ENCODE data around the gene SKAP1.
"Not testable (repeated sequence)": the region's sequence is repeated elsewhere in the genome, so short reads cannot be mapped to it uniquely, and the experiment has no call there.

The SKAP1 gene

DNA sequence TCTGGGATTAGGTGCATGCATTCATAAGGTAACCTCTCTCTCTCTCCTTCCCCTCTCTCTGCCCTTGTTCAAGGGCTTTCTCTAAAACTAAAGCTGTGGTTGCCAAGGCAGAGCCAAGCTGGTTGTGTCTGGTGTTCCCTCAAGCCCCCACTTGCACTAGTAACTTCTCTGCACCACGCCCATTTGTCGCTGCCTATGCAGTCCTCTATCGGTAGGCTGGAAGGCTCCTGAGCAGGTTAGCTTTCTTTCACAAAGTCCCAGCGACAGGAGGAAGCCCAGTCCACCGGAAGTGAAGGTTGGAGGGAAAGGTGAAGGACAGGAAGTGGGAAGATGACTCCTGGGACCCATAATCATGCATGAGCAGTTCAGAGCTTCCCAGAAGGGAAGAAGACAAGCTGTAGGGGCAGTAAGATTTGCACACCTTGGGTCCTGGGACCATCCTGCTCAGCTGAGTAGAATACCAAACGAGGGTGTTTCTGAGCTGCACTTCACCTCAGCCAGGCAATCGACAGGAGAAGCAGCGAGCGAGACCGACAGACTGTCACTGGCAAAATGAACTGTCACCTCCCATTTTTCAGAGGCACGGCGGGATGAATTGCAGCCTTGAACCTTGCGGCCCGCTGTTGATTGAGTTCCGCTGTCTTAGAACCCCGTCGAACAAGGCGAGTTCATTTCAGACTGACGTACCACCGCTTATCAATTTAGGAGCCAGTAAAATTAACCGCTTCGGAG, 14.7 kb upstream of the SKAP1 start:
- DNase-seq = no peak

DNA sequence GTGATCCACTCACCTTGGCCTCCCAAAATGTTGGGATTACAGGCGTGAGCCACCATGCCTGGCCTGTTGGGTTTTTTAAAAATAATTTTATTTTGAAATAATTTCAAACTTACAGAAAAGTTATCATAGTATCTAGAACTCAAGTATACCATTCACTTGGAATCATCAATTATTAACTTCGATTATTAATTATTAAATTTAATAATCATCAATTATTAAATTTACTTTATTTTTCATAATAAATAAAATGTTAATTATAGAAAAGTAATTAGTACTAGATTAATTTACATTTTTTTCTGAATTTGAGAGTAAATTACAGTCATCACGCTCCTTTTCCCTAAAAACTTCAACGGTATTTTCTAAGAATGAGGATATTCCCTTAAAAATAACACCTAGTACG, 13.7 kb upstream of the SKAP1 start:
- DNase-seq = no peak

DNA sequence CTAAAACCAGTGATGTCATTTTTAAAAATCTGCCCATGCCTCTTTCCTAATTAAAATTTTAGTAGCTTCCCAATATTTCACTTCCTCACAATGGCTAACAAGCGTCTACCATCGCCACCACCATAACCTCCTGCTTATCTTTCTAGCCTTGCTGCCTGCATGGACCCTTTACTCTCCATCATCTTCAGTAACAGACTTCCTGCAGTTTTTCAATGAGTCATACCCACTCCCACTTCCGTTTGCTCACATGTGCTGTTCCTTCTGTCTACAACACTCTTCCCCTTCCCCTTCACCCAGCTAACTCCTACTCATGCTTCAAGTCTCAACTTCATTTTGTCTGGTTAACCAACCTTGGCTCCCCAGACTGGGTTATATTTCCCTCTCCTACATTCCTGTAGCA, 12.8 kb upstream of the SKAP1 start:
- no peak for DNase-seq

DNA sequence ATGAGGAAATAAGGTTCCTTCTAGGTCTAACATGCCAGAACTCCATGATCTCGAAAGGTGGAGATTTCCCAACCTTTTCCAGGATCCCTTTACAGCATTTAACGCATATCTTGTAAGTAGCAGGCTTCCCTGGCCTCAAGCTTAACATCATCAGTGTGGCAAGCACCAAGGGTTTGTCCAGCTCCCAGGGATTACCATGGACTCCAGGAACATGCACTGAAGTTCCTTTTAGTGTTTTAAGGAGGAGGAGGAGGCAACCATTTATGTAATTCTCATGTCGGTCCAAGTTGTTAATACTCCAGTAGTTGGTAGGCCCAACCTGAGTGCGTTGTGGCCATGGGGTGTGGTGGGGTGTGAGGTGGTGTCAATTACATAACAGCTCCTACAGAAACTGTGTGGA, 11.8 kb upstream of the SKAP1 start:
- no peak for DNase-seq

DNA sequence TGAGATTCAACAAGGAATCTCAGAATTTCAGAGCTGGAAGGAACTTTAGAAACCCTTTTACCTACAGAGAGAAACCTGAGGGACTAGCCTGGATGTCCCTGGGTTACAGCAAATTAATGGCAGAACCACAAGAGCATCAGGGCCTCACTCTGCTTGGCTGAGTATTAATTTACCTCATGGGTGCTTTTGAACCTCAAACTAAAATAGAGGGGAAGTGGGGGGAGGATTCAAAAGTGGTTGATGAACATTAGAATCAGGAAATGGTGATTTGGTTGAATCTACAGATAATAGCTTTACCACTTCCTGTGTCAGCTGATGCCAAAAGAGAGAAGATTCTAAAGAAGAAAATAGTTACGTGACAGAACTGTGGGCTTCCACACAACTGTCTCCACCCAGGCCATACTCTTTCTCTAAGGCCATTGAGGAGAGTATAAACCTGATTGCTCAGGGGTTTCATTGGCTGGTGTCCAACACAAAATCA, 11.3 kb upstream of the SKAP1 start:
- DNase-seq = no peak

DNA sequence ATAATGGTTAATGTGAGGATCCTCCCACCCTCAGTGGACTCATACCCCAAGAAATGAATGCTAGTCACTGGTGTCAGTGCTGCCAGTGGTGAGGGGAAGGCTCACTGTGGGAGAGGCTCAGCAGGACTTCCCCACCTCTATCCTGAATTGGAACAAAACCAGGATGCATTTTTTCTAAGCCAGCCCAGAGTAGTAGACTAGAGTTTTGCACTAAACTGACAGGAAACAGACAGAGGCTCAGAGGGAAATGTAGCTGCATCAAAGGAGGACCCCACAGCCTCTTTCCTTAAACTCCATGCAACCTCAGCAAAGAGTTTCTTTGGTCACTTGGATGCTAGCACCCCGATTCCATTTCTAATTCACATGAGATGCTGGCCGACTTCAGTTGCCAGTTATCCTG, 10.7 kb upstream of the SKAP1 start:
- DNase-seq = no peak

DNA sequence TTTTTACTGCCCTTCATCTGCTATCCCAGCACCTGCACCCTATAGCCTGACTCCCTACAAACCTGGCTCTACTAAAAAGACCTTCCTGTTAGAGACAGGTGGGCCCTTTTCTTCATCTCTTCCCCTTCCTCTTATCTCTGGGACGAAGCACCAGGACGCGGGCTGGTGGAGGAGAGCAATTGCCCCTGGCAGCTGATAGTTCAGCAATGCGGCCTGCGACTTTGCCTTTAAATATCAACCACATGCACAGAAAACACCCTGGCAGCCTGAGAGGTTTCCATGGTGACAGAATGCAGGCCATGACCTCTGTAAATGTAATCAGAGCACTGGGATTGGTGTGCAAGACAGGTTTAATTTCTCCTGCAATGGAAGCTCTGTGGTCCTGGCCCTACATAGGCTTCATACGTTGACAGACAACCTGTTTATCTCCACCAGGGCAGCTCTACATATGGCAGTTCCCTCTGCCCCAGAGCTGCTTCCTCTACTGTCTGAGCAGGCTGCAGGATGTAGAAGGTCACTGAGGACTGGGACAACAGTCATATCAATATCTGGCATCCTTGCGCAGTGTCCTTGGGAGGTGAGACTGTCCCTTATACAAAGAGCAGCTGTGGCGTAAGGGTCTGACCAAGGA, 10.0 kb upstream of the SKAP1 start:
- no peak for DNase-seq

DNA sequence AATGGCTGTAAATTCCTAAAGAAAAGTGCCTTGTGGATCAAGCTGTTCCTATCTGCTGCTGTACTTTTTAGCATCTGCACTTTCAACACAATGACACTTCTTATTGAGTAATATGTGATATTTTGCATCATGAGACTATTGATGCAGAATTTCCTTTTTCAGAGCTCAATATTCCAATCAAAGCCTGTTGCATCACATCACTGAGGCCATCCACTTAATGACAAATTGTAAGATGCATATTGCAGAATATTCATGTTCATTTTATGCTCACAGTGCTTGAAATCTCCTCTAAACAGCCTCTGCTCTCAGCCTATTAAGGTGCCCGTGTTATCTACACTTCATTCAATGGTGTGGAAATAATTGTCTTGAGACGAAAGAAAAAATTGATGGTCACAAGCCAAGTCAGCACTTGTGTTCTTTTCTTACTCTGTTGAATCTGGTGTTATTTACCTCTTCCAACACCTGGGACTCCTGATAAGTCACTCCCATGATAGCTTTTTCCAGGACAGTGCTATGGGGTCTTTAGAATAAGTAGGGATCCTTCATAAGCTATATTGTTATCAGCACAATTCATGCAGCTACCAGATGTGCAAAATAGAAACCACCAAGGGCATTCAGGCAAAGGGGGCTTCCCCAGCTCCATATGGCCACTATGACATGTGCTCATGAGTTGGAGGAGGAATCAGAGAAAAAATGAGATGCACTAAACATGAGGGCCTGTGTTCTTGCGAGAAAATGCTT, 9.3 kb upstream of the SKAP1 start:
- DNase-seq = no peak

DNA sequence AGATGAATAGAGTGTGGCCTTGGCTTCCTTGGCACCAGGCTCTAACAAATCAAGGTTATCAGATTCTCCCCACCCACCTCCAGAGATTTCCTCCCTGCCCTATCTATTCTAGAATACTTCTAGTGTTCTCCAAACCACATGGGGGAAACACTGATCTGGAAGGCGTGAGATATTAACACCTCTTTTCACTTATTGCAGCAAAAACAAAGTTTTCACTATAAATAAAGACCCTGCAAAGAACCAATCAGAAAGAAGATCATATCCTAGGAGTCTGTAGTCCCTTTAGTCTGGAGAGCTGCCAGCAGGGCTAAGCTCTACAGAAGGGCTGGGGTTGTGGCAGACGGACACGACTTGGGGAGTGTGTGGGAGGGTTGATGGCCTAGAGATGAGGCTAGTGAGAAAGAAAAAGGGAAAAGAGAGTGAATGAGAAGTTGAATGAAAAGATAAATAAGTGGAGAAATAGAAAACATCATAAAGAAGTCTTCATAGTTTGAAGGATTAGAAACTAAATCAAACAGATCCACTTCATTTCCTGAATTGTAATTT, 8.6 kb upstream of the SKAP1 start:
- DNase-seq = no peak

DNA sequence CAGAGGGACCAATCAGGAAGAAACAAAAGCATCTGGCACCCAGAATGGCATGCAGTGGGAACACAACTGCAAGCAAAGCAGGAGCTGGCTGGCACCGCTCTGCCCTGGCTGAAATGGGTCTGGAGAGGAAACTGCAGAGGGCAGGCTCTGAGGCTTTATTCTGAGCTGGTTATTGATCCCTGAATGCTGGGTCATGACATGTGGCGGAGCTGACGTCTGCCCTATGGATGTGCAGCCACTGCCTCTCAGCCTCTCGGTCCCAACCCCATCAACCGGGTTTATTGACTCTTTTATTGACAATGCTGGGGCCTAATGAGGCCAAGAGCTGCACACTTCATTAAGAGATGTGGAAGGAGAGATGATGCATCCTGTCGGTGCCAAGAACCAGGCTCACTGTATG, 3.9 kb upstream of the SKAP1 start:
- DNase-seq = no peak

DNA sequence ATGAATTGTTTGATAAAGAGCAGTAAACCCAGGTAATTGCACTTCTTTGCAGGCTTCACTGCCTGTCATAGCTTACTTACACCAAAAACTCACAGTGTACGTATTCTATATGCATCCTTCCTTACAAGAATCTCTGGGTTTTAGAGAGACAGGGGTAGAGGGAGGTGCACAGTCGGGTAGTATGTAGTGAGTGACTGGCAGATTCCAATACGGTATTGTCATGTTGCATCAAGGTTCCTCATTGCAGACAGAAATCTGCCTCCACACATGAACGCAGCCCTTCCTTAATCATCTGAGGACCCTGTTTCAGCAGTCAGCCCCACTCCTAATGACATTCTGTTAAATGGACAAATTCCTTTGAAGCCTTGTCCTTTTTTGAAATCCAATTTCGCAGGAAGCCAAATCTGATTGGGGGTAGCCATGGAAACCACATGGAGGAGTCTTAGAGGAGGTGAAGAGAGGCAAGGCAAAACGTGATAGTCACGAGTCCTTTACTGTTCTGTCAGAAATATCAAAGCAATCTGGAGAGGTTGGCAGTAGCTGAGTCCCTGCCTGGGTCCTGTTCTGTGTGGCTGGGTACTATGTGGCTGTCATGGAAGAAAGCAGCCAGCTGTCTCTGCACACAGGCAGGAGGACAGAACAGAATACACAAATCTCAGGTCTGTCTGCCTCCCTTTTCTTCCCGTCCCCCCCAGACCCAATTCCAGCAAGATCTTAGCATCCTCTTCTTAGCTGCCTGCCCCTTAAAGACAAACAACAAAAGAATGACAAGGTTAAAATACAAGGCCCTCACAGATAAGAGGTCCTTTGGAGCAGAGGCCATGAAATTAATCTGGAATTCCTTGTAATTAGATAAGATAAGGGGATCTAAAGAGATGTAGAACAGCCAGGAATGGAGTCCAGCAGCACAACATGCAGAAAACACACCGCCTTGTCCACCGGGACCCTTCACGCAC, 3.1 kb upstream of the SKAP1 start:
- no peak for DNase-seq

DNA sequence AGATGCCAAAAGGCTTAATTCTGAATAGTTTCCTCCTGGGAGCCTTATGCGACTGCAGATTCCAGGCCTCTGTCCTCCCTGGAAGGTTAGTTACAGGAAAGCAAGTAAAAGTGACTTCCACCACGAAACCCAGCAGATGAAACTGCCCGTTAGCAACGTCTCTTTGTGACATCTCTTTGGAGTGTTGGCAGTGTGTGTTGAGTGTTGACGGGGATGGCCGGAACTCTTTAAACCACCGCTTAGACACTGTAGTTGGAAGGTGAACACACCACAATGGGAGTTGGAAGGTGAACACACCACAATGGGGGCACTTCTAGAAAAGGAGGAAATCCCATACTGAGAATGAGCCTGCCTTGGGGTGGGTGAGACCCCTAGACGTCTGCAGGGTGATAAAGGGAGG, 858 bp downstream of the SKAP1 start:
- no peak for DNase-seq

DNA sequence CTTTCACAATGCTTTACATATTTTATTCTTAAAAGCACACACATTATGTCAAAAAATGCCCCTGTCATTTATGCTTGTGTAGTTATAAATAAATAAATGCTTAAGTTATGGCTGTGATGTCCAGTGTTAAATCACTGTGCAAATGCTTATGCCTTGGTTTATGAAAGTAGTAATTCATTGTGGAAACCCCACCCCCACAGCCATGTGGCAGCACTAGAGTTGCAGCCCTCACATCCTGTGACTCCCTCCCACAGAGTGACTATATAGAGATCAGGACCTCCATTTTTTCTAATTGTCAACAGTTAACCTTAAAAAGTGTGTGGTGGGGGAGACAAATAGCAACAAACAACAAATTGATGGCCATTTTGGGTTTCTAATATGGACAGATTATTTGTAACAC, 2.4 kb downstream of the SKAP1 start:
- no peak for DNase-seq

DNA sequence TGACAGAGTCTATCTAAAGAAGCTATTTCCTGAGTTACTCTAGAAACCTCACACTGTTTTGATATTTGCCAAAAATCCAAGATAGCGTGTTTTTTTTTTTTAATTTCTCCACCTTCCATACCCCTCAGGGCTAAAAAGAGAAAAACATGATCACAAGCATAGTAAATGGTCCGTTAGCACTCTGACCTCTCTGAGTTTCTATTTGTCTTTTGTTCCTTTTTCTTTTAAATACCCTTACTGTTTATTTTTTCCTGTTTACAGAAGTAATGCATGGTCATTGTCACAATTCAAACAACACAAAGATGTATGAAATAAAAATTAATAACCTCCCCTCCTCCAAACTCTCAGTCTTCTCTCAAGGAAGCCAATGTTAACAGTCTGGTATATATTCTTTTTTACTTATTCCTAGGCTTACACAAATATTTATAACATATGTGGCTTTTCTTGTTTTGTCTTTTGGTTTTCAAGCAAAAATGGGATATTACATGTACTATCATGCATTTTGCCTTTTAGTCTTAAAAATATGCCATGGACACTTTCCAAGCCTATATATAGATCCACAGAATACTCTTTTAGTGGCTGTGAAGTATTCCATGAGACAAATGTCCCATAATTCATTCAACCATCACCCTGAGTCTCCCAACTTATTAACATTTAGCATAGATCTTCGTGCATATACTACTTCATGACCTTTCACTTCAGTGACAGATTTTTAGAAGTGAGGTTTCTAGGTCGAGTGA, 3.1 kb downstream of the SKAP1 start:
- DNase-seq = no peak

DNA sequence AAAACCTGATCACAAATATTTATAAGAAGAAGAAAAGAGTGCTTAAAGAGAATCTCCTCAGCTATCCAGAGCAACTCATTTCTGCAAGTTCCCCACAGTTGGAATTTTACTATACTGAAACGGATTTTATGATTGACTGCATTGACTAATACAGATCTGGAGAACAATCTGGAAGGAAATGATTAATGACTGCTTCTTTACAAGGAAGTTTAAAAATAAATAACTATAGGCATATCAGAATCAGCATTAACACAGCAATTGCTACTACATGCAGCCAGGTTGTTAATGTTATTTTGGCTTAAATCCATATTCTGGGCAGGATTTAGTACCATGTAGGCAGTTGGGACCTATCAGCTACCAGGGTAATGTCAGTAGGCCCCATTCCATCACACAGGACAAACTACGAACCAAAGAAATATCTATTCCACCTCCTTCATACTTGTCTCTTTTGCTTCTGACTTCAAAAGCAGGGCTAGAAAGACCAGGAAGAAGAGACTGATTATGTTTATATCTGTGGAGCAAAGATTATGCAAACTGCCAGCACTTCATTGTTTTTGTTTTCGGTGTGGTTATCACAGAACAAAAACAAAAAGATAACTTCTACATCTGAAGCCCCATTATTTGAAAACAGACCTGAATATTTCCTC, 3.9 kb downstream of the SKAP1 start:
- DNase-seq = no peak

DNA sequence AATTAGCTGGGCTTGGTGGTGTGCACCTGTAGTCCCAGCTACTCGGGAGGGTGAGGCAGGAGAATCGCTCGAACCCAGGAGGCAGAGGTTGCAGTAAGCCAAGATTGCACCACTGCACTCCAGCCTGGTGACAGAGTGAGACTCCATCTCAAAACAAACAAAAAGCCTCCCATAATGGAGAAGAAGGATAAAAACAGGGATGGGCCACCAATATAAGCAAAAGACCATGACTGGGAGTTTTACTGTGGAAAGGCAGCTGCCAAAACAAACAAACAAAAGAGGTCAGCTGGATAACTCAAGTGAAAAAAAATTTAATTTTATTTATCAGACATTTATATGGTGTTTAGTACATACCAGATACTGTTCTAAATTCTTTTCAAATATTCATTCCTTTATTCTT, 8.0 kb downstream of the SKAP1 start:
- not testable (repeated sequence) for DNase-seq

DNA sequence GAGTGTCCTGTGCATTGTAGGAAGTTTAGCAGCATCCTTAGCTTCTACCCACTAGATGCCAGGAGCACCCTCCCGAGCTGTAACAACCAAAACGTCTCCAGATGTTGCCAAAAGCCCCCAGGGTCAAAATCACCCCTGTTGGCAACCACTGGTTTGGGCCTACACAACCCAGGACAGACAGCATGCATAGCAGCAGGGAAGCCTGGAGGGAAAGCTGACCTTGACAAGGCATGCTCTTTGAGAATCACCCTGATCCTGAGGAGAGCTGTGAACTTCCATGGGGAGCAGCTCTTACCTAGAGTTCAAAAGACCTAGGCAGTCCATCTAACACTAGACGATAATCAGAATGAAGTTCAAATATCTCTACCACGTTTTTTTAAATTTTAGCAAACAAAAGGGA, 9.2 kb downstream of the SKAP1 start:
- DNase-seq = no peak

DNA sequence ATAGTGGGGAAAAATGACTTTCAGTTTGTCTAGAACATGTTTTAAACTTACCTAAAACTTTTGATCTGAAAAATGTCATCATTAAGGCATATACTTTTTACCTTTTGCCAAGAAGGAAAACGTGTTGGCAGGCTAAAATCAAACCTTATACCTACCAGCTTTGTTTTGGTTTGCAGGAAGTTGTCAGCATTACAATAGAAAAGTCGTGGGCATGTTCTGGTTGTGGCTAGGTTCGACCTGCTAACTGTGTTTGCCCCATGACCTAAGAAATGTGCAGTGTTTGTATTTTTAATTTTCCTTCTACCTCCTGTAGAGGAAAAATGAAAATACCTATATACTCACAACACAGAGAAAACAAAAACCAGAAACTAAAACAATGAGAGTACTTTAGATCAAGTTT, 13.0 kb downstream of the SKAP1 start:
- no peak for DNase-seq

DNA sequence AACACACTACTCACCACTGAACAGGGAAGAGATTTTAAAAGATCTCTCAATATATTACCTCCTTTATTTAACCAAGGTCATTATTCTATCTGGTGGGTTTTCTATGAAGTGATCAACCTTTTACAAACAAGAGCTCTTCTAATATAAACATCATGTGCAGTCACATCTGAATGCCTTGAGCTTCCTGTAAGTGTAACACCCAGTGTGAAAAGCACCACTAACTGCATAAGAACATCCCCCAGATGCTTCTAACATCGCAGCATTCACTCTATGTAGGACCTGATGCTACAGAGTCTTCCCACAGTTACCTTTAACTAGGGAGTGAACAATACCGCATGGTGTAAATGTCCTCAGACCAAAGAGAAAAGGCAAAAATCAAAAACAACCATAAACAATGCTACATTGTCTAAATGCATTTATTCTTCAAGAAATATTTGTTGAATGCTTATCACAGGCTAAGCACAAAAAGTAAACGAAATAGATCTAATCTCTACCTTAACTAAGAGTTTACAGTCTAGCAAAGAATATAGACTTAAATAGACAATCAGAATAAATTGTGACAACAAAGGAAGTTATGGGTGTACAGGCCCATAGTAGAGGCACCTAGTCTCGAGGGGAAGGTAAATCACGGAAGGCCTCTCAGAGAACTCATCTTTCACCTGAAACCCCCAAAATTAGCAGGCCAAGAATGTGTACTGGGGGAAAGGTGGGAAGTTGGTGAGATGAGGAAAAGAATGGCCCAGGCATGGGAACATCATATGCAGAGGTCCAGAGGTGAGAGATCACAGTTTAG, 16.2 kb downstream of the SKAP1 start:
- no peak for DNase-seq

DNA sequence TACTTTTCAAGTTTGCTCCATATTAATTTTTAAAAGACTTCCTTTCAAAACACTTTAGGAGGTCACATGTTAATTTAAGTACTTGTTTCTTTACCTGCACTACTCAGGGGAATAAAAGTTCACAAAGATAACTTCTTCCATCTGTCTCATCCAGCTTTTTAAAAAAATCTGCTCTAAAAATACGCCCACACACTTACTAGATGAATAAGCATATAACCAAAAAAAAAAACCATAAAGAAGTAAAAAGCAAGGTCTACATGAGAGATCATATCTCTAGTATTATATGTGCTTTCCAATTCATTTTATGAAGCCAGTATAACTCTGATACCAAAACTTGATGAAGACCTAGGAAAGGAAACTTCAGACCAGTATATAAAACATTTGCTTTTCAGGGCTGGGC, 17.2 kb downstream of the SKAP1 start:
- no peak for DNase-seq

DNA sequence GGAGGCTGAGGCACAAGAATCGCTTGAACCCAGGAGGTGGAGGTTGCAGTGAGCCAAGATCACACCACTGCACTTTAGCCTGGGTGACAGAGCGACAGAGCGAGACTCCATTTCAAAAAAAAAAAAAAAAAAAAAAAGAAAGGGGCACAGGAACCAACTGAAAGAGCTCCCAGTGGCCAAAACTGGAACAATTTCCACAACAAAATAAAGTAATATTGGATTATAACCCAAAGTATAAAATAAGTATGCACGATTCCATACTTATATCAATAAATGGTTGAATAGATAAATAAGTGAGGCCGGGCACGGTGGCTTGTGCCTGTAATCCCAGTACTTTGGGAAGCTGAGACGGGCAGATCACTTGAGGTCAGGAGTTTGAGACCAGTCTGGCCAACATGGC, 19.2 kb downstream of the SKAP1 start:
- DNase-seq = not testable (repeated sequence)
